GM19240 (cell line): ENCODE data around the gene UMAD1.
"Not testable (repeated sequence)": the region's sequence is repeated elsewhere in the genome, so short reads cannot be mapped to it uniquely, and the experiment has no call there.

Experiments
- DNase-seq: peaks from one replicate; pipeline ENCODE4 v3.0.0; 2011; ENCODE audit warnings: low spot score; ENCODE audit not compliant: insufficient read length

UMAD1 gene

GRCh38 chr7:7652798-7653540, 12.4 kb downstream of the UMAD1 start:
- no peak for DNase-seq

- DNase-seq: no peak
These were observed 13.1 kb downstream of the UMAD1 start for GRCh38 chr7:7653593-7654187.

GRCh38 chr7:7654964-7655715, 14.6 kb downstream of the UMAD1 start:
- DNase-seq: no peak

- not testable (repeated sequence) for DNase-seq
These were observed 15.9 kb downstream of the UMAD1 start for GRCh38 chr7:7656459-7656858.

GRCh38 chr7:7662527-7662926, 22.0 kb downstream of the UMAD1 start:
- DNase-seq: no peak

- DNase-seq: no peak
These were observed 23.7 kb downstream of the UMAD1 start for GRCh38 chr7:7664291-7664690.

- DNase-seq: no peak
These were observed 24.5 kb downstream of the UMAD1 start for GRCh38 chr7:7665031-7665430.

- DNase-seq: no peak
These were observed 26.6 kb downstream of the UMAD1 start for GRCh38 chr7:7667187-7667586.

GRCh38 chr7:7668706-7669105, 28.2 kb downstream of the UMAD1 start:
- no peak for DNase-seq

GRCh38 chr7:7670490-7670889, 29.9 kb downstream of the UMAD1 start:
- DNase-seq: no peak

GRCh38 chr7:7671361-7671760, 30.8 kb downstream of the UMAD1 start:
- DNase-seq: no peak

GRCh38 chr7:7672545-7673239, 32.1 kb downstream of the UMAD1 start:
- no peak for DNase-seq

- no peak for DNase-seq
These were observed 32.6 kb downstream of the UMAD1 start for GRCh38 chr7:7673240-7673550.

GRCh38 chr7:7675686-7676085, 35.1 kb downstream of the UMAD1 start:
- no peak for DNase-seq

- DNase-seq: not testable (repeated sequence)
These were observed 39.1 kb downstream of the UMAD1 start for GRCh38 chr7:7679640-7680039.

- DNase-seq: no peak
These were observed 40.8 kb downstream of the UMAD1 start for GRCh38 chr7:7681191-7681935.

GRCh38 chr7:7681936-7682329, 41.4 kb downstream of the UMAD1 start:
- DNase-seq: no peak

- DNase-seq: no peak
These were observed 42.3 kb downstream of the UMAD1 start for GRCh38 chr7:7682861-7683260.

- no peak for DNase-seq
These were observed 46.4 kb downstream of the UMAD1 start for GRCh38 chr7:7686811-7687508.

GRCh38 chr7:7687800-7688199, 47.2 kb downstream of the UMAD1 start:
- no peak for DNase-seq

GRCh38 chr7:7688310-7688709, 47.8 kb downstream of the UMAD1 start:
- DNase-seq: no peak
